Nephron progenitor cell (in vitro differentiated cells): ENCODE data around the gene ARHGEF26.

Experiments
- DNase-seq: peaks from one replicate; pipeline ENCODE4 v3.0.0; 2021
- H3K27ac Mint-ChIP-seq: 2 replicates; pipeline ENCODE4 v1.8.0; 2021; ENCODE audit warnings: mild to moderate bottlenecking, moderate library complexity, mixed read lengths
- H3K27me3 Mint-ChIP-seq: 2 replicates; pipeline ENCODE4 v1.8.0; 2021; ENCODE audit warnings: mild to moderate bottlenecking, low read depth, mixed read lengths; ENCODE audit not compliant: poor library complexity
- H3K36me3 Mint-ChIP-seq: 2 replicates; pipeline ENCODE4 v1.8.0; 2021; ENCODE audit warnings: low read depth, mixed read lengths
- H3K4me1 Mint-ChIP-seq: 2 replicates; pipeline ENCODE4 v1.8.0; 2021; ENCODE audit warnings: mixed read lengths
- H3K4me3 Mint-ChIP-seq: 2 replicates; pipeline ENCODE4 v1.8.0; 2021; ENCODE audit warnings: mild to moderate bottlenecking, moderate library complexity, mixed read lengths
- H3K9me3 Mint-ChIP-seq: 2 replicates; pipeline ENCODE4 v1.8.0; 2021; ENCODE audit warnings: mild to moderate bottlenecking, moderate library complexity, mixed read lengths
- TF ChIP-seq, protein P1 (sequence below): fragments of 200-600 bp; sonication (generic); IDR thresholded peaks from 2 replicates; pipeline ENCODE4 v1.5.0; 2021; ENCODE audit warnings: antibody characterized with exemption

Gene ARHGEF26

DNA sequence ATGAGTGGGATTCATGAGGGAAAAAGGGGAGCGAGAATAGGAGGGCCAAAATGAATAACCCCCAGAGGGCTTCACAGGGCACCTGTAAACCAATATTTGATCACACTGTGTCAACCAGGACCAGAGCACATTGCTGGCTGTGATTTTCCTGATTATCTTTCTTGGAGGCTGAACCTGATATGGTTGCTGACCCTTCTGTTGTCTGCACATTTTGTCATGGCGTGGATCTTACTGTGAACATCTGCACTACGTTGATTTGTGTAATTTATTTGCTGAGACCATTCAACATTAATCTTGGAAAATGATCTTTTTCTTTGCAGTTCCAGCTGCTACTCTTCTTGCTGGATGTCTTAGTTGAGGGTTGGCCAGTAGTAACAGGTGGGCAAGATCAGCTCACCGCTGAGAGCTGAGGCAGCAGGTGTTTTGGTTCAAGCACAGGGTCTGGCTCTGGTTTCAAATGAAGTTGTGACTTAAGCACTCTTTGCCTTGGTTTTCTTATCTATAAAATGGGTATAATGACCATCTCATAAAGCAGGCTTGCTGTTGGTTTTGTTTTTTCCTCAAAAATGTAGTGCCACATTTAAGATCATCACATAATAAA is 61.2 kb downstream of the ARHGEF26 start:
- peaks cover 11% of the 10 kb centered on the region for H3K9me3 Mint-ChIP-seq
- TF ChIP-seq, protein P1, sequence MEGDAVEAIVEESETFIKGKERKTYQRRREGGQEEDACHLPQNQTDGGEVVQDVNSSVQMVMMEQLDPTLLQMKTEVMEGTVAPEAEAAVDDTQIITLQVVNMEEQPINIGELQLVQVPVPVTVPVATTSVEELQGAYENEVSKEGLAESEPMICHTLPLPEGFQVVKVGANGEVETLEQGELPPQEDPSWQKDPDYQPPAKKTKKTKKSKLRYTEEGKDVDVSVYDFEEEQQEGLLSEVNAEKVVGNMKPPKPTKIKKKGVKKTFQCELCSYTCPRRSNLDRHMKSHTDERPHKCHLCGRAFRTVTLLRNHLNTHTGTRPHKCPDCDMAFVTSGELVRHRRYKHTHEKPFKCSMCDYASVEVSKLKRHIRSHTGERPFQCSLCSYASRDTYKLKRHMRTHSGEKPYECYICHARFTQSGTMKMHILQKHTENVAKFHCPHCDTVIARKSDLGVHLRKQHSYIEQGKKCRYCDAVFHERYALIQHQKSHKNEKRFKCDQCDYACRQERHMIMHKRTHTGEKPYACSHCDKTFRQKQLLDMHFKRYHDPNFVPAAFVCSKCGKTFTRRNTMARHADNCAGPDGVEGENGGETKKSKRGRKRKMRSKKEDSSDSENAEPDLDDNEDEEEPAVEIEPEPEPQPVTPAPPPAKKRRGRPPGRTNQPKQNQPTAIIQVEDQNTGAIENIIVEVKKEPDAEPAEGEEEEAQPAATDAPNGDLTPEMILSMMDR = no peak
- DNase-seq = no peak
- no peak overlapping the region for H3K27ac Mint-ChIP-seq
- peaks cover 10% of the 10 kb centered on the region for H3K4me1 Mint-ChIP-seq
- H3K4me3 Mint-ChIP-seq = no peak overlapping the region
- H3K36me3 Mint-ChIP-seq = peaks cover 12% of the 10 kb centered on the region
- peaks cover 3% of the 10 kb centered on the region for H3K27me3 Mint-ChIP-seq

DNA sequence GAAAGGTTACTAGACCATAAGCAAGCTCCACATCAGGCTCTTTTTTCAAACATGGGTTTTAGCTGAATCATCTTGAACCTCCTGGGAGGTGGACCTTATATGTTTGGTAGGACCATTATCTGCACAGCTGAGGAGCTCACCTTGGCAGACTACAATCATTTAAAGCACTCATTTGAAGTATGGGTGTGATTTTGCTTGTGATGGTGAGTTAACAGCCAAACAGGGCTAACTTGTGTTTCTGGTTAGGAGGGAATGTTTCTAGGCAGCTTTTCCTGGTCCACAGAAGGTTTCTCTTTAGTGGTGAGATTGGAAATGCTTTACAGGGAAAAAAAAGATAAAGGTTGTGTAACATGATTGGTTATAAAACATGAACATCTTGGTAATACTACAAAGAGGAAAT is 61.8 kb downstream of the ARHGEF26 start:
- H3K4me3 Mint-ChIP-seq = no peak overlapping the region
- DNase-seq = no peak
- peaks cover 3% of the 10 kb centered on the region for H3K27me3 Mint-ChIP-seq
- H3K27ac Mint-ChIP-seq = no peak overlapping the region
- peaks cover 12% of the 10 kb centered on the region for H3K36me3 Mint-ChIP-seq
- peaks cover 15% of the 10 kb centered on the region for H3K4me1 Mint-ChIP-seq
- TF ChIP-seq, protein P1 = no peak
- peaks cover 11% of the 10 kb centered on the region for H3K9me3 Mint-ChIP-seq

DNA sequence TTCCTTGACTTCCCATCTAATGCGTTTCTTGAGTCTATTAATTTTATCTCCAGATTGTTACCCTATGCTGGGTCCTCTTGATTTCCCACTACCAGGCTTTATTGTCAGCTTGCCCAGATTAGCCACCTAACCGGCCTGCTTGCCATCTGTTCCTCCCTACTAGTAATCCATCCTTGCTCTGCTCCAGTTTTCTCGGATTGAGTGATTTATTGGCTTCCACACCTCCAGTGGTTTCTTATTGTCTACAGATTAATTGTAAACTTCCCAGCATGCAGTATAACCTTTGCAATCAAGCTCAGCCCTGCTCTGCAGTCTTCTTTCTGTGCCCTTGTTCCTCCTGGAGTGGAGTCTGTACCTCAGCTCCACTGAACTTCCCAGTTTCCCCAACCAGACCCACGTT is 63.4 kb downstream of the ARHGEF26 start:
- no peak overlapping the region for H3K4me3 Mint-ChIP-seq
- H3K27ac Mint-ChIP-seq = no peak overlapping the region
- DNase-seq = no peak
- H3K27me3 Mint-ChIP-seq = peaks cover 6% of the 10 kb centered on the region
- peaks cover 11% of the 10 kb centered on the region for H3K9me3 Mint-ChIP-seq
- TF ChIP-seq, protein P1 = no peak
- peaks cover 27% of the 10 kb centered on the region for H3K4me1 Mint-ChIP-seq
- H3K36me3 Mint-ChIP-seq = peaks cover 12% of the 10 kb centered on the region

DNA sequence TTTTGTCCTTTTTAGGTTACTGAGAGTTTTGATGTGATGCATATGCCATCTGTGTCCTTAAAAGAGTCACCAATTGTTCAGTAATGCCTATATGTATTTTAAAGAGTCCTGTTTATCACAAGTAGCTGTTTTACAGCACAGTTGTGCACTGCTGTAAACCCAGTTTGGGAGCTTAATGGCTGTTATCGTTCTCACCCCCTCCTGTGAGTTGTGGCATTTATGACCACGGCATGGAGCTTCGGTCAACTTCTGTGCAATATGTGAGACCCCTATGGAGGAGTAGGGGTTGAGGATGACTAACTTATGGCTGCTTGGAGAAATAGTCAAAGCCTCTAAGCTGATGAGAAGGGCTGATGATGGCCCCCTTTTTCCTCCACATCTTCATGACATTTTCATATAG is 67.2 kb downstream of the ARHGEF26 start:
- Mint-ChIP-seq H3K4me3 (no peak overlapping the region), H3K27me3 (peaks cover 3% of the 10 kb centered on the region), H3K4me1 (peaks cover 27% of the 10 kb centered on the region), H3K9me3 (peaks cover 11% of the 10 kb centered on the region), H3K36me3 (peaks cover 12% of the 10 kb centered on the region), H3K27ac (no peak overlapping the region)
- TF ChIP-seq, protein P1 = no peak
- peak; percentile 9 for DNase-seq

DNA sequence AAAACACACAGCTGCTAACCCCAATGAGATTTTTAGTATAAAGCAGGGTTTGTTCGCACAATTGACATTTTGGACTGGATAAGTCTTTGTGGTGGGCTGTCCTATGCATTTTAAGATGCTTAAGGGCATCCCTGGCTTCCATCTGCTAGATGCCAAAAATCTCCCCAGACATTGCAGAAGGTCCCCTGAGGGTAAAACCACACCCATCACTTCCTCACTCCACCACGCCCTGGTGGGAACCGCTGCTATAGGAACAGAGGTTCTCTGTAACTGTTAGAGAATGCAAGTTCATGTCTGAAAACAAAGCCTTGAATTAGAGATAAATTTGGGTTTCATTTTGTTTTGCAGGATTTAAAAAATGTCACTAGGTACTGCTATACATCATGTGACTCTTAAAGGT is 67.7 kb downstream of the ARHGEF26 start:
- Mint-ChIP-seq H3K27me3 (peaks cover 3% of the 10 kb centered on the region), H3K36me3 (peaks cover 12% of the 10 kb centered on the region), H3K9me3 (peaks cover 11% of the 10 kb centered on the region), H3K4me1 (peaks cover 27% of the 10 kb centered on the region), H3K4me3 (no peak overlapping the region), H3K27ac (peak overlapping the region; percentile 71)
- TF ChIP-seq, protein P1 = no peak
- DNase-seq = no peak

DNA sequence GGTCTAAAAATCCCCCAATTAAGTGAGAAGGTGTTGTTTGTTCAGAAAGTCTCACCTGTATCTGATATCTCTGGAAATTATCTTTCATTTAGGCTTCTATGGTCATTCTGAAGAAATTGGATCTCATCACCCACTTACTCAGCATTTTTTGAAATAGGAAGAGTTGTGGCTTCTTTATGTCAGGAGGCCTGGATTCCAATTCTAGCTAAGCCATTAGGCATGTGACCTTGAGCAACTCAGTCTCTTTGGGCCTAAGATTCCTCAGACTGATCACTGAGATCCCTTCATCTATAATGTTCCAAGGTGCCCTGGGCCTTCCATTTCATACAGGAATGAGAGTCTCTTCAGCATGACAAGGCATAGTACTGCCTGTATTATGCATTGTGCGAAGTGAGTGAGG is 70.3 kb downstream of the ARHGEF26 start:
- no peak for DNase-seq
- no peak overlapping the region for H3K27ac Mint-ChIP-seq
- H3K4me3 Mint-ChIP-seq = no peak overlapping the region
- H3K27me3 Mint-ChIP-seq = peaks cover 3% of the 10 kb centered on the region
- peaks cover 17% of the 10 kb centered on the region for H3K4me1 Mint-ChIP-seq
- TF ChIP-seq, protein P1 = no peak
- H3K36me3 Mint-ChIP-seq = peaks cover 10% of the 10 kb centered on the region
- no peaks in the 10 kb centered on the region for H3K9me3 Mint-ChIP-seq
